ENCODE data around the gene RALGPS1.

- TF ChIP-seq, protein P1, sequence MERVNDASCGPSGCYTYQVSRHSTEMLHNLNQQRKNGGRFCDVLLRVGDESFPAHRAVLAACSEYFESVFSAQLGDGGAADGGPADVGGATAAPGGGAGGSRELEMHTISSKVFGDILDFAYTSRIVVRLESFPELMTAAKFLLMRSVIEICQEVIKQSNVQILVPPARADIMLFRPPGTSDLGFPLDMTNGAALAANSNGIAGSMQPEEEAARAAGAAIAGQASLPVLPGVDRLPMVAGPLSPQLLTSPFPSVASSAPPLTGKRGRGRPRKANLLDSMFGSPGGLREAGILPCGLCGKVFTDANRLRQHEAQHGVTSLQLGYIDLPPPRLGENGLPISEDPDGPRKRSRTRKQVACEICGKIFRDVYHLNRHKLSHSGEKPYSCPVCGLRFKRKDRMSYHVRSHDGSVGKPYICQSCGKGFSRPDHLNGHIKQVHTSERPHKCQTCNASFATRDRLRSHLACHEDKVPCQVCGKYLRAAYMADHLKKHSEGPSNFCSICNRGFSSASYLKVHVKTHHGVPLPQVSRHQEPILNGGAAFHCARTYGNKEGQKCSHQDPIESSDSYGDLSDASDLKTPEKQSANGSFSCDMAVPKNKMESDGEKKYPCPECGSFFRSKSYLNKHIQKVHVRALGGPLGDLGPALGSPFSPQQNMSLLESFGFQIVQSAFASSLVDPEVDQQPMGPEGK (CRISPR knock-in tag; IDR thresholded peaks at IDR 0.05), result no peak
- TF ChIP-seq, protein P2, sequence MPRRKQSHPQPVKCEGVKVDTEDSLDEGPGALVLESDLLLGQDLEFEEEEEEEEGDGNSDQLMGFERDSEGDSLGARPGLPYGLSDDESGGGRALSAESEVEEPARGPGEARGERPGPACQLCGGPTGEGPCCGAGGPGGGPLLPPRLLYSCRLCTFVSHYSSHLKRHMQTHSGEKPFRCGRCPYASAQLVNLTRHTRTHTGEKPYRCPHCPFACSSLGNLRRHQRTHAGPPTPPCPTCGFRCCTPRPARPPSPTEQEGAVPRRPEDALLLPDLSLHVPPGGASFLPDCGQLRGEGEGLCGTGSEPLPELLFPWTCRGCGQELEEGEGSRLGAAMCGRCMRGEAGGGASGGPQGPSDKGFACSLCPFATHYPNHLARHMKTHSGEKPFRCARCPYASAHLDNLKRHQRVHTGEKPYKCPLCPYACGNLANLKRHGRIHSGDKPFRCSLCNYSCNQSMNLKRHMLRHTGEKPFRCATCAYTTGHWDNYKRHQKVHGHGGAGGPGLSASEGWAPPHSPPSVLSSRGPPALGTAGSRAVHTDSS (CRISPR knock-in tag; conservative IDR thresholded peaks at IDR 0.05), result no peak
- TF ChIP-seq ZNF512 (CRISPR knock-in tag; IDR thresholded peaks at IDR 0.05) (no peak), ATF1 (CRISPR knock-in tag; IDR thresholded peaks at IDR 0.05) (no peak), U2AF1 (optimal IDR thresholded peaks at IDR 0.05; ENCODE audit: low read depth, low read length) (no peak), U2AF2 (IDR thresholded peaks at IDR 0.05; ENCODE audit: low read depth, low read length) (no peak)
Measured at GRCh38 chr9:127179633-127180441, 265.3 kb downstream of the RALGPS1 start.

All from HepG2 (cell line).